HuH-7.5 (cell line): ENCODE results near the gene TRIM23.

Experiments used
- DNase-seq: peaks from one replicate; pipeline ENCODE4 v3.0.0; 2011; ENCODE audit warnings: low spot score

Gene TRIM23

GRCh38 chr5:65563777-65564176 lies 60.4 kb downstream of the TRIM23 start:
- DNase-seq = no peak

- DNase-seq = peak; percentile 57
These were observed 61.1 kb downstream of the TRIM23 start, which contains the start of the genes CENPK and PPWD1 for GRCh38 chr5:65562731-65563701. Gene CENPK (minus strand): TSS chr5:65563168. CDS start chr5:65554907, 8,261 bp downstream. Gene PPWD1 (plus strand): TSS chr5:65563296. CDS start chr5:65563311, 15 bp downstream.

- DNase-seq = no peak
These were observed 67.4 kb downstream of the TRIM23 start for GRCh38 chr5:65556718-65557117.

GRCh38 chr5:65556181-65556580 lies 68.0 kb downstream of the TRIM23 start:
- DNase-seq = no peak

- DNase-seq = no peak
These were observed 68.8 kb downstream of the TRIM23 start for GRCh38 chr5:65555287-65555686.

GRCh38 chr5:65553941-65554340 lies 70.2 kb downstream of the TRIM23 start:
- no peak for DNase-seq

GRCh38 chr5:65548281-65548680 lies 75.9 kb downstream of the TRIM23 start:
- DNase-seq = no peak

GRCh38 chr5:65546141-65546540 lies 78.0 kb downstream of the TRIM23 start:
- DNase-seq = no peak

GRCh38 chr5:65544473-65544872 lies 79.7 kb downstream of the TRIM23 start:
- no peak for DNase-seq

- DNase-seq = no peak
These were observed 84.3 kb downstream of the TRIM23 start for GRCh38 chr5:65539827-65540226.
